ENCODE data around the gene NAA80.

NAA80 gene

GRCh38 chr3:50323092-50323600 lies 23.9 kb upstream of the NAA80 start:
- no peak for TF ChIP-seq EZH2phosphoT487 (IDR thresholded peaks at IDR 0.05; ENCODE audit: borderline replicate concordance)
- TF ChIP-seq CTCF (conservative IDR thresholded peaks at IDR 0.05; ENCODE audit: low read length), result no peak
- Histone ChIP-seq H3K36me3 (ENCODE audit: insufficient read depth, low read length) (no peaks in the 10 kb centered on the region), H3K9me3 (ENCODE audit: insufficient read depth, low read depth, low read length) (no peaks in the 10 kb centered on the region), H3K4me1 (ENCODE audit: insufficient read depth, low read length, poor library complexity, severe bottlenecking) (peaks cover 35% of the 10 kb centered on the region), H3F3A (ENCODE audit: low read depth) (no peaks in the 10 kb centered on the region), H3K4me3 (ENCODE audit: low read length, poor library complexity, severe bottlenecking) (no peak overlapping the region), H3K9ac (ENCODE audit: low read depth, low read length, poor library complexity, severe bottlenecking) (peak overlapping the region; percentile 13), H4K20me1 (ENCODE audit: insufficient read depth, low read length, poor library complexity, severe bottlenecking) (peaks cover 23% of the 10 kb centered on the region), H3K27me3 (ENCODE audit: insufficient read depth, low read length, poor library complexity, severe bottlenecking) (no peaks in the 10 kb centered on the region), H2AFZ (ENCODE audit: low read length) (no peak overlapping the region), H3K79me2 (ENCODE audit: insufficient read depth, low read length) (peaks cover 44% of the 10 kb centered on the region), H3K4me2 (ENCODE audit: low read depth, low read length, poor library complexity, severe bottlenecking) (no peak overlapping the region), H3K9me2 (replicated peaks; ENCODE audit: low read depth, low read length) (no peaks in the 10 kb centered on the region)

- Histone ChIP-seq H3K36me3 (ENCODE audit: insufficient read depth, low read length) (no peaks in the 10 kb centered on the region), H2AFZ (ENCODE audit: low read length) (peak within 1 kb of the TSS; percentile 98), H3K4me1 (ENCODE audit: insufficient read depth, low read length, poor library complexity, severe bottlenecking) (peaks cover 38% of the 10 kb centered on the region), H3F3A (ENCODE audit: low read depth) (no peaks in the 10 kb centered on the region), H3K27me3 (ENCODE audit: insufficient read depth, low read length, poor library complexity, severe bottlenecking) (no peaks in the 10 kb centered on the region), H4K20me1 (ENCODE audit: insufficient read depth, low read length, poor library complexity, severe bottlenecking) (peaks cover 19% of the 10 kb centered on the region), H3K4me3 (ENCODE audit: low read length, poor library complexity, severe bottlenecking) (peak within 1 kb of the TSS; percentile 78), H3K79me2 (ENCODE audit: insufficient read depth, low read length) (peaks cover 43% of the 10 kb centered on the region), H3K9ac (ENCODE audit: low read depth, low read length, poor library complexity, severe bottlenecking) (peak within 1 kb of the TSS; percentile 77), H3K9me2 (replicated peaks; ENCODE audit: low read depth, low read length) (no peaks in the 10 kb centered on the region), H3K9me3 (ENCODE audit: insufficient read depth, low read depth, low read length) (no peaks in the 10 kb centered on the region), H3K4me2 (ENCODE audit: low read depth, low read length, poor library complexity, severe bottlenecking) (peak within 1 kb of the TSS; percentile 95)
- TF ChIP-seq EZH2phosphoT487 (IDR thresholded peaks at IDR 0.05; ENCODE audit: borderline replicate concordance), result no peak
- no peak for TF ChIP-seq CTCF (conservative IDR thresholded peaks at IDR 0.05; ENCODE audit: low read length)
These were observed 23.3 kb upstream of the NAA80 start, which contains the start of gene HYAL2 for GRCh38 chr3:50322386-50323091. Gene HYAL2, minus strand, starts transcription at chr3:50322745. Its CDS starts 2,256 bp downstream, at chr3:50320489.

- H3K9me3 ChIP-seq (ENCODE audit: insufficient read depth, low read depth, low read length), result no peaks in the 10 kb centered on the region
- H3K9ac ChIP-seq (ENCODE audit: low read depth, low read length, poor library complexity, severe bottlenecking), result no peak overlapping the region
- H2AFZ ChIP-seq (ENCODE audit: low read length), result 0 out of 2 replicates have a peak overlapping the region, but pooled peaks have one; percentile 98
- peaks cover 38% of the 10 kb centered on the region for H3K4me1 ChIP-seq (ENCODE audit: insufficient read depth, low read length, poor library complexity, severe bottlenecking)
- H3F3A ChIP-seq (ENCODE audit: low read depth), result no peaks in the 10 kb centered on the region
- TF ChIP-seq EZH2phosphoT487 (IDR thresholded peaks at IDR 0.05; ENCODE audit: borderline replicate concordance) (no peak), CTCF (conservative IDR thresholded peaks at IDR 0.05; ENCODE audit: low read length) (no peak)
- no peaks in the 10 kb centered on the region for H3K9me2 ChIP-seq (replicated peaks; ENCODE audit: low read depth, low read length)
- H3K36me3 ChIP-seq (ENCODE audit: insufficient read depth, low read length), result no peaks in the 10 kb centered on the region
- peaks cover 38% of the 10 kb centered on the region for H3K79me2 ChIP-seq (ENCODE audit: insufficient read depth, low read length)
- H3K4me3 ChIP-seq (ENCODE audit: low read length, poor library complexity, severe bottlenecking), result peak overlapping the region; percentile 78
- no peaks in the 10 kb centered on the region for H3K27me3 ChIP-seq (ENCODE audit: insufficient read depth, low read length, poor library complexity, severe bottlenecking)
- peaks cover 16% of the 10 kb centered on the region for H4K20me1 ChIP-seq (ENCODE audit: insufficient read depth, low read length, poor library complexity, severe bottlenecking)
- H3K4me2 ChIP-seq (ENCODE audit: low read depth, low read length, poor library complexity, severe bottlenecking), result peak overlapping the region; percentile 95
These were observed 22.8 kb upstream of the NAA80 start for GRCh38 chr3:50322115-50322385.

Data from Loucy (cell line).